Endodermal cell (in vitro differentiated cells): Measurements from ENCODE around the gene CHI3L2. TPM values are rescaled to one million over a fixed set of nuclear protein-coding genes. Genes with fewer than 3 reads are reported as not detected.

Experiments used
- DNase-seq: peaks from one replicate; pipeline ENCODE4 v3.0.0-alpha.2; 2017
- H3K27ac ChIP-seq: 2 replicates; pipeline ENCODE4 v1.5.1; 2013; ENCODE audit warnings: mild to moderate bottlenecking, low read depth, low read length, moderate library complexity
- H3K27me3 ChIP-seq: 2 replicates; pipeline ENCODE4 v1.6.1; 2013; ENCODE audit warnings: mild to moderate bottlenecking, low read length, moderate library complexity; ENCODE audit not compliant: insufficient read depth, control insufficient read depth, poor library complexity, severe bottlenecking
- H3K36me3 ChIP-seq: 2 replicates; pipeline ENCODE4 v1.7.0; 2013; ENCODE audit warnings: mild to moderate bottlenecking, low read length, moderate library complexity; ENCODE audit not compliant: control insufficient read depth, insufficient read depth
- H3K4me1 ChIP-seq: one replicate; pipeline ENCODE4 v1.7.0; 2013; ENCODE audit warnings: low read length; ENCODE audit not compliant: control insufficient read depth, insufficient read depth
- H3K4me3 ChIP-seq: 2 replicates; pipeline ENCODE4 v1.5.1; 2013; ENCODE audit warnings: mild to moderate bottlenecking, low read length, moderate library complexity
- H3K9ac ChIP-seq: 2 replicates; pipeline ENCODE4 v1.6.1; 2013; ENCODE audit warnings: mild to moderate bottlenecking, low read length, moderate library complexity; ENCODE audit not compliant: poor library complexity, severe bottlenecking; ENCODE audit errors: extremely low read depth
- H3K9me3 ChIP-seq: 2 replicates; pipeline ENCODE4 v1.6.1; 2013; ENCODE audit warnings: mild to moderate bottlenecking, low read length, moderate library complexity; ENCODE audit not compliant: control insufficient read depth
- H3K27ac Mint-ChIP-seq: 2 replicates; pipeline ENCODE4 v1.8.0; 2020; ENCODE audit warnings: mixed read lengths
- H3K27me3 Mint-ChIP-seq: 2 replicates; pipeline ENCODE4 v1.8.0; 2021; ENCODE audit warnings: mild to moderate bottlenecking, mixed read lengths; ENCODE audit not compliant: insufficient read depth
- H3K36me3 Mint-ChIP-seq: 2 replicates; pipeline ENCODE4 v1.8.0; 2020; ENCODE audit warnings: low read depth, mixed read lengths
- H3K4me1 Mint-ChIP-seq: 2 replicates; pipeline ENCODE4 v1.8.0; 2020; ENCODE audit warnings: mixed read lengths
- H3K4me3 Mint-ChIP-seq: 2 replicates; pipeline ENCODE4 v1.8.0; 2020; ENCODE audit warnings: mild to moderate bottlenecking, moderate library complexity, mixed read lengths
- H3K9me3 Mint-ChIP-seq: 2 replicates; pipeline ENCODE4 v1.8.0; 2020; ENCODE audit warnings: mild to moderate bottlenecking, mixed read lengths
- WGBS, 2 experiments: methylation state at CpG; one replicate each; pipeline versions ENCODE4 v1.1.5 to v1.1.7; 2013; ENCODE audit warnings: missing lambda C conversion rate in 2 of 2, mixed read lengths in 1 of 2; ENCODE audit not compliant: insufficient coverage in 1 of 2, insufficient read length in 1 of 2; 5-methylcytosine and 5-hydroxymethylcytosine counted together
- total RNA-seq, 2 donors: library from RNA; stranded (reverse); fragmentation: NEBNext Ultra II Directional in 1 of 2; extraction: Animal tissue kit (Norgen Biotek cat#: 25700) in 1 of 2; gene quantifications; 2 replicates in 1 of 2; 3 replicates in 1 of 2; pipeline ENCODE4 v1.2.1, GENCODE V29; 2021
- TF ChIP-seq, protein P1 (sequence below): fragments of 200-600 bp; sonication (generic); conservative IDR thresholded peaks from 2 replicates; pipeline ENCODE4 v1.5.0; 2021; ENCODE audit warnings: antibody characterized with exemption, mild to moderate bottlenecking

The CHI3L2 gene
- total RNA-seq, 2 donors from 2014 or later: not detected

DNA sequence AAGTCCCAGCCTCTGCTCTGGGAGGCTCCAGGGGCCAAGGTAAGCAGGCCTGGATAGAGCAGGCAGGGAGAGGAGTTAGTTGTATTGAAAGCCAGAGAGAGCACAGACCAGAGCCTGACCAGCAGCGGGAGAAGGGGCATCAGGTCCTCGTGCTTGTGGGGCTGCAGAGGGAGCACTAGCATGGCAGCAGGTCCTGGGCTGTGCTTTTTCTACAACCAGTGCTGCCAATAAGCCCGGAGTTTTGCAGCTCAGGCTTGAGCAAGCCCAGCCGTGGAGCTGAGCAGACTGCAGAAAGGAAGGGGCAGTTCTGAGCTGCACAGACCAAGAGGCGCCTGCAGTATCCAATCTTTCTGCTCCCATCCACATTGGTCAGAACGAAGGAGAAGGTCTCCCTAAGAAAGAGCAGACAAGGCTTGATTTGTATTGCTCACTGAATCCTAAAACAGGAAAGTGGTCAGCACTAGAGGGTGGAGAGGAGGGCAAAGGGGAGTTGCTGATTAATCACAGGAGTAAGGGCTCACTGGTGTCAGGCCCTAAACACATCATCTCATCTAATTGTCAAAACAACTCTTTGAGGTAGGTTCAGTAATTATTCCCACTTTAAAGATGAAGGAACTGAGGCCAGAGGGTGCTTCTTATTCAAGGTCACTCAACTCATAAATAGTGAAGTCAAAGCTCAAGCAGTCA, 29.8 kb upstream of the CHI3L2 start:
- Mint-ChIP-seq H3K27ac (no peak overlapping the region), H3K36me3 (no peaks in the 10 kb centered on the region), H3K4me1 (peaks cover 12% of the 10 kb centered on the region), H3K4me3 (no peak overlapping the region), H3K27me3 (no peaks in the 10 kb centered on the region), H3K9me3 (no peaks in the 10 kb centered on the region)
- Histone ChIP-seq H3K36me3 (no peaks in the 10 kb centered on the region), H3K4me3 (no peak overlapping the region), H3K9ac (no peak overlapping the region), H3K27me3 (no peaks in the 10 kb centered on the region), H3K9me3 (no peaks in the 10 kb centered on the region), H3K4me1 (peaks cover 9% of the 10 kb centered on the region), H3K27ac (no peak overlapping the region)
- peak; percentile 91 for DNase-seq
- WGBS, 2 experiments: 51 to 57% methylated on average over 4 to 6 of the region's 6 CpGs
- TF ChIP-seq, protein P1, sequence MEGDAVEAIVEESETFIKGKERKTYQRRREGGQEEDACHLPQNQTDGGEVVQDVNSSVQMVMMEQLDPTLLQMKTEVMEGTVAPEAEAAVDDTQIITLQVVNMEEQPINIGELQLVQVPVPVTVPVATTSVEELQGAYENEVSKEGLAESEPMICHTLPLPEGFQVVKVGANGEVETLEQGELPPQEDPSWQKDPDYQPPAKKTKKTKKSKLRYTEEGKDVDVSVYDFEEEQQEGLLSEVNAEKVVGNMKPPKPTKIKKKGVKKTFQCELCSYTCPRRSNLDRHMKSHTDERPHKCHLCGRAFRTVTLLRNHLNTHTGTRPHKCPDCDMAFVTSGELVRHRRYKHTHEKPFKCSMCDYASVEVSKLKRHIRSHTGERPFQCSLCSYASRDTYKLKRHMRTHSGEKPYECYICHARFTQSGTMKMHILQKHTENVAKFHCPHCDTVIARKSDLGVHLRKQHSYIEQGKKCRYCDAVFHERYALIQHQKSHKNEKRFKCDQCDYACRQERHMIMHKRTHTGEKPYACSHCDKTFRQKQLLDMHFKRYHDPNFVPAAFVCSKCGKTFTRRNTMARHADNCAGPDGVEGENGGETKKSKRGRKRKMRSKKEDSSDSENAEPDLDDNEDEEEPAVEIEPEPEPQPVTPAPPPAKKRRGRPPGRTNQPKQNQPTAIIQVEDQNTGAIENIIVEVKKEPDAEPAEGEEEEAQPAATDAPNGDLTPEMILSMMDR: peak; percentile 85

DNA sequence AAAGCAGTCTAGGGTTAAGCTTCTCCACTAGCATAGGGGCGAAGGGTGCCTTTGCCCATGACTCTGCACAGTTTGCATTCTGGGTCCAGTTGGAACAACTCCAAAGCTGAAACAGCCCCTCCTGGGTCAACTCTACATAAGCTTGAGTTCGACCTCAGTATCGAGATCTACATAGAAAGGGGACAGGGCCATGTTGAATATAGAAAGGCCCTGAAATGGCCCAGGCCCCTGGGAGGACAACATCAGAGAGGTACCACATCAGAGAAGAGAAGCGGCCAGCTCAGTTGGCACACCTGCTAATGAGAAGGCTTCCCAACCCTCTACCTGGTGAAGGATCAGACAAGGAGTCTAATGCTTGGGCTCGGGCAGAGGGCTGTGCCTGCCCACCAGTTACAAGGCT, 28.7 kb upstream of the CHI3L2 start:
- Histone ChIP-seq H3K27me3 (no peaks in the 10 kb centered on the region), H3K9me3 (no peaks in the 10 kb centered on the region), H3K4me1 (peaks cover 5% of the 10 kb centered on the region), H3K27ac (no peak overlapping the region), H3K4me3 (no peak overlapping the region), H3K36me3 (no peaks in the 10 kb centered on the region), H3K9ac (no peak overlapping the region)
- Mint-ChIP-seq H3K27ac (no peak overlapping the region), H3K4me1 (peaks cover 11% of the 10 kb centered on the region), H3K9me3 (no peaks in the 10 kb centered on the region), H3K4me3 (no peak overlapping the region), H3K36me3 (no peaks in the 10 kb centered on the region), H3K27me3 (peaks cover 3% of the 10 kb centered on the region)
- TF ChIP-seq, protein P1: no peak
- 93 to 100% methylated on average over 1 to 5 of the region's 5 CpGs for WGBS, 2 experiments
- DNase-seq: no peak

DNA sequence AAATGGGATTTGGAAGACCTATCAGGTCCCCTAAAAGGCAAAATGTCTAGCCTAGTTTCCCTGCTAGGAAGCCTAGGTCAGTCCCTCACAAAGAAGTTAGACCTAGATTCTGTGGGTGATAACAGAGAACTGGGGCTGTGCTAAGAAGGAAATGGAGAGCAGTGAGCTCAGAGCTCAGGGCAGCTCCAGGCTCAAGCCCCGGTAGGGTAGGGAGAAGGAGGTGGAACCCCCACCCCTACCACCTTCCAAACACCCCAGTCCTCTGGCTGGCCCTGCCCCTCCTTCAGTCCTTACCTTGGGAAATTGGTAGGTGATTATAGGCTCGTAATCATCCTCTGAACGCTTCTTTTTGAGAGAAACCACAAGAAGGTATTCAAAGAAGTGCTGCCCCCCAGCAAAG, 28.2 kb upstream of the CHI3L2 start:
- Mint-ChIP-seq H3K36me3 (no peaks in the 10 kb centered on the region), H3K27ac (no peak overlapping the region), H3K4me1 (peaks cover 11% of the 10 kb centered on the region), H3K4me3 (no peak overlapping the region), H3K9me3 (no peaks in the 10 kb centered on the region), H3K27me3 (peaks cover 3% of the 10 kb centered on the region)
- Histone ChIP-seq H3K9ac (no peak overlapping the region), H3K36me3 (no peaks in the 10 kb centered on the region), H3K27me3 (no peaks in the 10 kb centered on the region), H3K9me3 (no peaks in the 10 kb centered on the region), H3K4me1 (peaks cover 5% of the 10 kb centered on the region), H3K27ac (no peak overlapping the region), H3K4me3 (no peak overlapping the region)
- no peak for DNase-seq
- TF ChIP-seq, protein P1: no peak
- 92 to 94% methylated on average over 2 of the region's 3 CpGs for WGBS, 2 experiments
